Hematopoietic multipotent progenitor cell treated with erythropoietin and hydrocortisone succinate and interleukin-3 and kit ligand, for 15 days (in vitro differentiated cells): Measurements from ENCODE around the gene CCDC8.
"Not testable (repeated sequence)": the region's sequence is repeated elsewhere in the genome, so short reads cannot be mapped to it uniquely, and the experiment has no call there.

ENCODE experiments used
- DNase-seq: peaks from one replicate; pipeline ENCODE4 v3.0.0-alpha.2; 2015; ENCODE audit warnings: low spot score

Gene CCDC8

GRCh38 chr19:46427518-46428045, 14.2 kb upstream of the CCDC8 start:
- DNase-seq = no peak

DNA sequence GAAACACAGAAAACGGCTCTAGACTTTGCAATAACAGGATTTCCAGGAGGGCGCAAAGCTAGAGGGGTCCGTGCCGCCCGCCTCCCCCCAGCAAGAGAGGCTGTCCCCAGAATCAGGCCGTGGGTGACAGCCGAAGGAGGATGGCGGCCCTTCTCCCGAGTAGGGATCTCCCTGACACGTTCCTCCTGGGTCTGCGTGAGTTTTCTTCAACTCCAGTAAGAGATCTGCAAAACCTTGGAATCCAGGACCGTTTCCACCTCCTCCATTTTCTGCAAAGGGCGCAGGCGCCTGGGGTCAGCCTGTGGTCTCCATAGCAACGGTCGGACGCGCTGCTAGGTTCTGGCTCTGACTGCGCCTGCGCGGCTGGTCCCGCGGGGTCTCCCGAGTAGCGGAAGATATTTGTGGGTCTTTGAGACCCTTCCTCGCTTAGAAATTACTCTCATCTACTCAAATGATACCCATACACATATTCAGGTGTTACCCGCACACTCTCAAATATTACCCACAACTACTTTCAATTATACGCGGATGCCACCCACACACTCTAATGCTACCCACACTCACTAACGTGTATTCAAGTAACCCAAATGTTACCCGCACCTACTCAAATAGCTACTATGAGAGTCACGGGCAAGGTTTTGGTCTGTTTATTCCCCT, 13.3 kb upstream of the CCDC8 start:
- DNase-seq = no peak

GRCh38 chr19:46426035-46426505, 12.7 kb upstream of the CCDC8 start:
- DNase-seq = no peak

GRCh38 chr19:46423188-46423587, 9.8 kb upstream of the CCDC8 start:
- DNase-seq = no peak

DNA sequence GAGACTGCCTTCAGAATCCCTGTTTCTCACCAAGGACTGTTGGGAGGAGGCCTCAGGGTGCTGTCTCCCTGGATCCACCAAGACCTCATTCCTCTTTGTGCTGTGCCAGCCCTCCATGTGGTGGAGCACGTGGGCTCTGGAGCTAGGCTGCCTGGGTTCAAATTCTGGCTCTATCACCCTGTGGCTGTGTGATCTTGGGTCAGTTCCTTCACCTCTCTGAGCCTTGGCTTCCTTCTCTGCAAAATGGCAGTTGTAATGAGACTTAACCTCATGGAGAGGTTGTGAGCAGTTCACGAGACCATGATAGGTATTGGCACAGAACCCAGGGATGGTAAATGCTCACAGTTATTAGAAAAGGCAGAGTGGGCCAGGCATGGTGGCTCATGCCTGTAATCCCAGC, 9.0 kb upstream of the CCDC8 start:
- no peak for DNase-seq

DNA sequence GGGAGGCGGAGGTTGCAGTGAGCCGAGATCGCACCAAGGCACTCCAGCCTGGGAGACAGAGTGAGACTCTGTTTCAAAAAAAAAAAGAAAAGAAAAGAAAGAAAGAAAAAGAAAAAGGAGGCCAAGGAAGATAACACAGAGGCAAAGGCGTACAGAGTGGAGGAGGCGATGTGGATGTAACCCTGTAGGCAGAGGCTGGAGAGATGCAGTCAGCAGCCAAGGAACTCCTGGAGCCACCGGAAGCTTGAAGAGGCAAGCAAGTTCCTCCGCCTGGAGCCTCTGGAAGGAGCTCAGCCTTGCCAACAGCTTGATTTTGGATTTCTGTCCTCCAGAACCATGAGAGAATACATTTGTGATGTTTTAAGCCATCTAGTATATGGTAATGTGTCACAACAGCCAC, 6.7 kb upstream of the CCDC8 start:
- no peak for DNase-seq

GRCh38 chr19:46415804-46416709, 2.7 kb upstream of the CCDC8 start:
- not testable (repeated sequence) for DNase-seq

GRCh38 chr19:46414899-46415298, 1.5 kb upstream of the CCDC8 start:
- DNase-seq = not testable (repeated sequence)

- no peak for DNase-seq
Measured at GRCh38 chr19:46412650-46413261, 608 bp downstream of the CCDC8 start.

- DNase-seq = no peak
Measured at GRCh38 chr19:46411925-46412649, 1.3 kb downstream of the CCDC8 start.

DNA sequence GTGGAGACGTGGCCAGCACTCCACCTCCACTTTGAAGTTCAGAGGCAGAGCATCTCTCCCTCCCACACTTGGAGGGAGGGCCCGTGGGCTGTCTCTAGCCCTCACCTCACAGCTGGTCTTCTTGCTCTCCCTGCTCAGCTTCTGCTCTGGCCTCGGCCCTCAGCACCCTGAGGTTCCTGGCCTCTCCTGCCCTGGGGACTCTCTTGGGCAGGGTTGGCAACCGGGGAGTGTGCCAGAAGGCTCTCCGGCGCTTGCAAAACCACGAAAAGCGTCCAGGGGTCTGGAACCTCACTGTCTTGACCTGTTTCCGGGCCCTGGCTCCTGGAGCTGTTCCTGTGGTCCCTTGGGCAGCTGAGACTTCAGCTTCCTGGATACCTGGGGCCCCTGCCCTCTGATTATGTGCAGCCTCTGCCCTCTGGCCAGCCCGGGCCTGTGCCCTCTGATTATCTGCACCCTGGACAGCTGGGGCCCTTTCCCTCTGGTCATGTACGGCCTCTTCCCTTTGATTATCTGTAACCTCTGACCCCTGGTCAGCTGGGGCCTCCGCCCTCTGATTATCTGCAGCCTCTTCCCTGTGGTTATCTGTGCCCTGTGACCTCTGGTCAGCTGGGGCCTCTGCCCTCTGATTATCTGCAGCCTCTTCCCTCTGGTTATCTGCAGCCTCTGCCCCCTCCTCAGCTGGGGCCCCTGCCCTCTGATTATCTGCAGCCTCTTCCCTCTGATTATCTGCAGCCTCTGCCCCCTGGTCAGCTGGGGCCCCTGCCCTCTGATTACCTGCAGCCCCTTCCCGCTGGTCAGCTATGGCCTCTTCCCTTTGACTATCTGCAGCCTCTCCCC, 2.1 kb downstream of the CCDC8 start:
- DNase-seq = no peak

DNA sequence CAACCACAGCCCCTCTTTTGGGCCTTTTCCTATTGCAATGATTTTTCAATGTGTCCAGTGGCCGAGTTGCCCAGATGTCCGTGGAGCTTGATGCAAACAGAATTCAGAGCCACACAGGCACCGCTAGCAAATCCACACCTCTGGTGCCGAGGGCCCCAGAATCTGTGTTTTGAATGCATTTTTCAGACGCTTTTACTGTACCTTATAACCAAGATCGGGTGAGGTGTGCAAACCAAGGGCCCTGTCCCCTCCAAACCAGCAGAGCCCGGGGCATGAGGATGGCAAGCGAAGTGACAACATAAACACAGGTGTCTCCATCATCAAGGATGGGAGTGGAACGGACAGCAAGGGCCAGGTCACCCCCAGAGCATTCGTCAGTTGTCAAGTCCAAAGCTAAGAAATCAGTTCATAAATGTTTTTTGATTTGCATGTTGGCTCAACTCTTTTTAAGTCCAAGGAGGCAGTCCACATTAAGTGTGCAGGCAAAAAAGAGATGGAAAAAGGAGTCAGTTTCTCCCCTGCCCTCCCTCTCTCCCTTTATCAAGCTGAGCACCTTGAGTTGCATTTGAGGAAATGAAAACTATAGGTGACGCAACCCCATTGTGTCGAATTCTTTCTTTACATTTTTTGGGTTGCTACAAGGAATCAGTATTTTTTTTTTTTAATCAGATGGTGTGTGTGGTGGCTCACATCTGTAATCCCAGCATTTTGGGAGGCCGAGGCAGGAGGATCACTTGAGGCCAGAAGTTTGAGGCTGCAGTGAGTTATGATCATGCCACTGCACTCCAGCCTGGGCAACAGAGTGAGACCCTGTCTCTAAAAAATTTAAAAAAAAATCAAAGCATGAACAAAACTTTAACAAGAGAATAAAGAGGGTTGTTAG, 2.9 kb downstream of the CCDC8 start:
- no peak for DNase-seq

DNA sequence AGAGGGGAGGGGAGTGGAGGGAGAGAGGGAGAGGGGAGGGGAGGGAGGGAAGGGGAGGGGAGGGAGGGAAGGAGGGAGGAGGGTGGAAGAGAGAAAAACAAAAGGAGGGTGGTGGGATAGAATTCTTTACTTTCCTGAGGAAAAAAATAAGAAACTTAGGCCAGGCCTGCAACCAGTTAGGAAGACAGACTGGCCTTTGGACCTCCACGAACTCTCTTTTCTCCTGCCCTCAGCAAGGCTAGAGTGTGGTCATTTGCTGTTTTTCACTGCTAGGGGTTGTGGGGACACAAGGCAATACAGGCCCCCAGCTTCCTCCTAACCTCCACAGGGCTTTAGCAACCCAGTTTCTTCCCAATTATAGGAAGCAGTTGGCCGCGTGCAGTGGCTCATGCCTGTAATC, 4.2 kb downstream of the CCDC8 start:
- DNase-seq = no peak

- DNase-seq = no peak
Measured at GRCh38 chr19:46408664-46409039, 4.7 kb downstream of the CCDC8 start.

- no peak for DNase-seq
Measured at GRCh38 chr19:46407856-46408663, 5.3 kb downstream of the CCDC8 start.

DNA sequence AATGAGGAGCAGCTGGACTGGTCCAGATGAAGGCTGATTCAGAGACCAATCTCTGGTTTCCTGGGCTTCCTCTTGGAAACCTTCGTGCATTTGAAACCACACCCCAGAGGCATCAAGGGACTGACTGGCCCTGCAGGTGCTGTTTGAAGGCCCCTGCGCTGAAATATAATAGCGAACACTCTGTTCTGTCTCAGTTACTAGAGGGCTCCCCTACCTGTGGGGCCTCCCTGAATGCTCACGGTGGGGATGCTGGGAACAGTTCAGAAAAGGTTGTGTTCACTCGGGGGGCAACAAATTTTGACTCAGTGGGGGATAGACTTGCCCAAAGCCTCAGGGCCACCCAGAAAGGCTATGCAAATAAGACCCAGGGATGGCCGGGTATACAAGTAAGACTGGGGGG, 6.4 kb downstream of the CCDC8 start:
- DNase-seq = no peak

- no peak for DNase-seq
Measured at GRCh38 chr19:46404753-46405468, 8.5 kb downstream of the CCDC8 start.

- no peak for DNase-seq
Measured at GRCh38 chr19:46404055-46404752, 9.2 kb downstream of the CCDC8 start.
